GM11168 (cell line): ENCODE results near the gene B3GALT4.

Experiments used
- in situ Hi-C: fragments of 300-500 bp; cut with MboI; formaldehyde crosslinking; loops from one replicate; pipeline ENCODE4 v1.12.0; 2022; ENCODE audit warnings: low sequenced_read_pairs; ENCODE audit not compliant: unreplicated experiment

The B3GALT4 gene

DNA sequence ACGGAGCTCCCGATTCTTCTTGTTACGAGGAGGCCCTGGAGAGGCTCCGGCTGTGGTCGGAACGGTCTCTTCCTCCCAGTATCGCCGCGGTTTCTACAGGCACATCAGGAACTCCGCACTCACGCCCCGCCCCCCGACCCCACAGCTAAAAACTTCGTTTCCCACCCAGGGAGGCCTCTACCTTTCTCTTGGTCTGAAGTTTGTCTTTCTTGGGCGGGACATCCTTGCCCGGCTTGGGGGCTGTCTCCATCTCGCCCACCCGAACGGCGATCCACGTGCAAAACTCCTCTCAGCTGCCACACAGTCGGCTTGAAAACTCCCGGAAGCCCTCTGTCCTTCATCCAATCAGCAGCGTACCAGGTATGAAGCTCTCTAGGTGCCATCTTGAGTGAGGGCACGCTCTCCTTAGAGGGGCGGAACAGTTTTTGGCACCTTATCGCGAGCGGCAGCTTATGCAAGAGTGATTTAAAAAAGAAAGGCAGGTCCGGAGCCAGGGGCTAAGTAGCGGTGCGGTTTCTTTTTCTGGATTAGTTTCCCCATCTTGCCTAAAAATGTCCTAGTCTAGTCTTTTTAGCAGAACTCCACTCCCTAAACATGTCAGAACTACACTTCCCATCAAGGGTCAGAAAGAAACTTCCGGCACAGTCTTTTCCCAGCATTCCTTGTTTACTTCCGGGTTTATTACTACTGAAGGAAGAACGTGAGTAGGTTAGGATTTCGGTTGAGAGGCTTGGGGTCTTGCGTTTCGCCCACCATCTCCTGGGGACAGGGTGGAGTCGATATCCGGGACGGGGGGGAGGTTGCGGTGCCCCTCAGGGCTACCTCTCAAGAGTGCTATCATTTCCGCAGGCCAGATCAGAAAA lies 12.2 kb downstream of the B3GALT4 start, which contains the start of the genes PFDN6 and WDR46:
Gene PFDN6 (plus strand): TSS at position 681 of the 863 bp plus-strand sequence. CDS start 256 bp downstream, outside the sequence.
Gene WDR46 (minus strand): TSS at position 319 of the 863 bp plus-strand sequence. CDS start 69 bp downstream, at position 250.
- in situ Hi-C loops = no loop called here

DNA sequence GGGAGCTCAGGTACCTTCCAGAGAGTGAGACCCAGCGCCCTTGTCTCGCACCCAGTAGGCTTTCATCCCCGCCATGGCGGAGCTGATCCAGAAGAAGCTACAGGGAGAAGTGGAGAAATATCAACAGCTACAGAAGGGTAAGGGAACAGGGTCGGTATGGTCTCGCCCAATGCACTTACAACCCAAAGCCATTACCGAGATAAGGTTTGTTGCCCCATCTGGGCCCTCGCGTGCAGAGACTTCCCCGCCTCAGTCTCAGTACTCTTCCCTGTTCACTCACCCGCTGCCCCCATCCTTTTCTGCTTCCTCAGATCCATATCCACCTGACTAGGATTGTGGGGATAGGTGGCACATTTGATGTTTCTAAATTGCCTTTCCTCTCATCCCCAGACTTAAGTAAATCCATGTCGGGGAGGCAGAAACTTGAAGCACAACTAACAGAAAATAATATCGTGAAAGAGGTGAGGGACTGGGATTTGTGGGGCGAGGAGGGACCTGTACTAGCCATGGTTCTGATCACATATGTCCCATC lies 12.9 kb downstream of the B3GALT4 start:
- in situ Hi-C loops = no loop called here

DNA sequence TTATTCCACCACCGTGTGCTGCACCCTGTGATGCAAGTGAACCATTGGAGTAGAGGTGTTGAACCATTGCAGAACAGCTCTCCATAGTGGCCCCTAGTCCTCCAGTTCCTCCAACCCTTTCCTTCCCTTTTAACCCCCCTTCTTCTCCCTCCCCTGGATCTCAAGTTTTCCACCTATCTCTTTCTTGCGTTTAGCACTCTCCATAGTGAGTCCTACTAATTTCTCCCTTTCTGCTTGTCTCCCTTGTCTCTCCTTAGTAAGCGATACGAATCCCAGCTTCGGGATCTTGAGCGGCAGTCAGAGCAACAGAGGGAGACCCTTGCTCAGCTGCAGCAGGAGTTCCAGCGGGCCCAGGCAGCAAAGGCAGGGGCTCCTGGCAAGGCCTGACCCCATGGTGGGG lies 13.5 kb downstream of the B3GALT4 start:
- in situ Hi-C loops = no loop called here

DNA sequence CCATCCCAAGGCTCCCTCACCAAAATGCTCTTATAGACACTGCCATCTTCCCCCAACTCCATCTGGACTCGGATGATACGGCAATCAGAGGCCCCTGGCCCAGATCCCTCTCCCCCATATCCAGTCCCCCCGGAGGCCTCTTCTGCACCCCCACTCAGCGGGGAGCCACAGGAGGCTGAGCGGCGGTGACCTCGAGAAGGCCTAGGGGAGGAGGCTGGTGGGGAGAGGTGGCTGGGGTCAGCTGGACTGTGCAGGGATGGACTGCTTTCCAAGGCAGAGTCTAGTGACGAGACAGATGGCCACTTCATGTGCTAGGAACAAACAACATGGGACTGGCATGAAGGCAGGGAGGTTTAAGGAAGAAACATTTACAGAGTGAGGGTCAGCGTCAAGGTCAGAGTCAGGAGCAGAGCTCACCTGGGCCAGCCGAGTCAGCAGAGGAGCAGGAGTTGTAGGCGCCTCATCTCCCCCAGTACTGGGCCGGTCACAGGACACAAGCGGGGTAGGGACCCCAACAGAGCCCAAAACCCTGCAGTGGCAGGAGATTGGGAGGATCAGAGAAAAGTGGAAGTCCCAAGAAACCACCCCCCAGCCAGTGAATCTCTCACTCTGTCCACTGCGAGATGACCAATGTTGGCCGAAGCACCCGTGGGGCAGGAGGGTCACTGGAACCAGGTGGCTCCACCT lies 16.2 kb downstream of the B3GALT4 start:
- in situ Hi-C loops = no loop called here

DNA sequence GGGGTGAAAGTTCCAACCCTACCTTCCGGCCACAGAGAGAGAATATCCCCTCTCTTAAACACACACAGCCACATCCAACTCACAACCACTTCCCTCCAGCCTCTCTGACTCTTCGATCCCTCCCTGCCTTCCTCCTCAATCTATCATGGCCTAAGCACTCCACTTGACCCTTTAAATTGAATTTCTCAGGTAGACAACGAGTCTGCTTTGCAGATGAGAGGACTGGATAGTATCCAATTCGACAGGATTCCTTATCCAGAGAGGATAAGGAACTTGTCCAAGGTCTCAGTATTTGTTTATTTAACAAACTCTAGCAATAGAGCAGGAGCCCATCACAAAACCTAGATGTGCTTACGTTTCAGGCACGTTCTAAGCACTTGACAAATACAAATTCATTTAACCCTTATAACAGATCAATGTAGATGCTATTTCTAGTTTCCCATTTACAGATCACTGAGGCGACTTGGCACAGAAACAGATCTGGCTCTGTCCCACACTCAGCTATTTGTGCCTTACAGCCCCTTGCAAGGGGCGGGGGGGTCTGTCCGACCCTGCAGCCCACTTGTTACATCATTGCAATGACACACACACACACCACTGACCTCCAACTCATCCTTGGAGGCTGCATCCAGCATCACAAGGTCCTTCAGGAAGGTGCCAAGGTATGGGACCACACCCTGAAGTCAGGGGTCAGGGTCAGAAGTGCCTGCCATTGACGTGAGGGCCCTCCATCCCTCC lies 17.3 kb downstream of the B3GALT4 start:
- in situ Hi-C loops = no loop called here

DNA sequence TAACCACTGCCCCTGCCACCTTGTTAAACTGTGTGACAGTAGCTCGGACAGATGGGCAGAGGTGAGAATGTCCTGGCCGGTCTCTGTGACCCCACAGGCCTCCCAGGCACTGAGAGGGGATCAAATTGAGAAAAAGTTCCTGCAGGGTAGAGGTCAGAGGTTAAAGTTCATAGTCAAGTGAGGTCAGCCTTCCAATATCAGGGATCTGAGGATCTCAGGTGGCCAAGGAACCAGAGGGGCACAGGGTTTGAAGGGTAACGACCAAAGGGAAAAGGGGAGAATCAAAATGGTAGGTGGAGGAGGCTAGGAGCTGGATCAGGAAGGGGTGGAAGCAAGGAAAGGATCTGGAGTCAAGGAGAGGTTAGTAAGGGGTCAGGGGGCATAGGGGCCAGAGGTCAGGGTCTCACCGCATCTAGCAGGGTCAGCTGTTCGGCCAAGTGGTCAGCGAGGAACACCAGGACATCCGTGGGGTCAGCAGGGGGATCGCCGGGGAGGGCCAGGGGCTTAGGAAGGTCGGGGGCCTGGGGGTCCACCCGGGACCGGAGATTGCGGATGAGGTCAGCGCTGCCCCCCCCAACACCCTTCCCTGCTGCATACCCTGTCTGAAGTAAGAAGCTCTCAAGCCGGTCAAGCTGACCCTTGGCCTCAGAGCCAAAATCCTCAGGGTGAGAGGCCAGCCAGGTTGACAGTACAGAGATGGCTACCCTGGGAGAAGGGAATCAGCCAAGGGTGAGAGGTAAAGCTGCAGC lies 18.9 kb downstream of the B3GALT4 start:
- in situ Hi-C loops = no loop called here

DNA sequence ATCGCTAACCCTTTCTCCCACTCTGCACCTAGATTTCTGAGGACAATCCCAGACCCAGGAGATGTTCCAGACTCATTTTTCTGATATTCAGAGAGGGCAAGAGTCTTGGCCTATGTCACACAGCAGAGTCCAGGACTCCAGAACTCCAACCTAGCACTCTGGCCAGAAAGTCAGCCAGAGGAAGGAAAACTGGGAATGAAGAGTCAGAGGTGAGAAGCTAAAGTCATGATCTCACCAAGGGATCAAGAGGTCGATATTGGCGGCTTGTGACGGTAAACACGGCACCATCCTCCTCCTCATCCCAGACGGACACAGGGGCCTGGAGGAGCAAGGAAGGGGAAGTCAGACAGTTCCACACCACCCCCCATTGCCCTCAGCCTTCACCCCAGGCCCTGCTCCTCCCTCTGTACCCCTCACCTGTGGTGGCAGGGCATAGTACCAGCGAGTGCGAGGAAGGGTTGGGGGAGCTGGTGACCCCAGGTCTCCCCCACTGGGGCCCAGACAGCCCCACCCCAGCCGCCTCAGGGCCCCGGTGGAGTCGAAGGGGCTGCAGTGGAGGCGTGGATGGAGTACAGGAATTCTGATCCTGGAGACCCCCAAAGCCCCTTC lies 20.0 kb downstream of the B3GALT4 start:
- in situ Hi-C loops = no loop called here

DNA sequence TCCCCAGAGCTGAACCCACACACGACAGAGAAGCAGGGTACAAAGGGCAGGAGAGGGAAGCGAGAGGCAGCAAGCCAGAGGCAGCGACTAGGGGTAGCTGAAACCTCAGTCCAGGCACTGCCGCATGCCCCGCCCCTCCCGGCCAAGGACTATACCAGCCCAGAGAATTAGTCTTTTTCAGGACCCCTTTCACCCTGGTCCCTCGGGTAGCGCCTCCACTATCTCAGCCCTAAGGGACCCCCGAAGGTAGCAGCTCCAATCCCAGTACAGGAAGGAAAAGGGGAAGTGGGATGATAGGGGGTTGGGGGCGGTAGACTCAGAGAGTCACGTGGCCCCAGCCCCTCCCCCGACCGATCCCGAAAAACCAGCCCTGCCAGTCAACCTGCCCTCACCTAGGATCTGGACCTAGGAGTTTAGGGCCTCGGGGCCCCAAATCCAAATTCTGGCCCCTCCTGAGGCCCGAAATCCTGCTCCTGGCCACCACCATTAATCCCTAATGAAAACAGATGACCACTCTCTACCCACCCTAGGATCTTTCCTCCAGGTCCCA lies 20.6 kb downstream of the B3GALT4 start:
- in situ Hi-C loops = no loop called here

DNA sequence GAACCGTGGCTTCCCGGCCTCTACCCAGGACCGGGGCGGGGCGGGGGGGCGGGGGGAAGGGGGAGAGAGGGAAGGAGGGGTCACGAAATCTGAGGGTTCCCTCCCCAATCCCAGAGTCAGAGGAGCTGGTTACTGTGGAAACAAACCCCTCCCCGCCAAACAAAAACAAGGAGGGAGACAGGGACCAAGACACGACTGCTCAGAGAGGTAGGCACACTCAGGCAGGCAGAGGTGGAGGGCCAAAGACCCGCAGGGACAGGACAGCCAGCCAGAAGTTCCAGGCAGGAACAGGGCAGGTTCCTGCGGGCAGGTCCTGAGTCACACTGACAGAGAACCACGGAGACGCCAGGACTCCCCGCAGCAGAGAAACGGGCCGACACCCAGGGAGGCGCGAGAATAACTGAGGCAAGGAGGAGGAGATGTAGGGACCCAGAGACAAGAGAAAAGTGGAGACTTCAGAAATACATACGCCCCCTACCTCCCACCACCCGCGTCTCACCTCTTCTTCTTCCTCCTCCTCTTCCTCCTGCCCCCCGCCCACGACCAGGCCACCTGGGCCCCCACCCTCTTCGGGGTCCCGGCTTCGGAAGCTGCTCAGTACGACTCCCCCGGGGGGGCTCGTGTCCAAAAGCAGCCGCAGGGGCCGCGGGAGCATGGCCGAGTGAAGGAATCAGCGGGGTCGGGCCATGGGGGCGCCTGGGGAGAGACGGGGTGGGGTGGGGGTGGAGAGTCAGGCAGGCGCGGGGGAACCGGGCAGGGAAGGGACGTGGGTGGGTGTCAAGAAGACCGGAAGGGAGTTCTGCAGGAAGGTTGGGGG lies 21.2 kb downstream of the B3GALT4 start:
- in situ Hi-C loops = no loop called here

DNA sequence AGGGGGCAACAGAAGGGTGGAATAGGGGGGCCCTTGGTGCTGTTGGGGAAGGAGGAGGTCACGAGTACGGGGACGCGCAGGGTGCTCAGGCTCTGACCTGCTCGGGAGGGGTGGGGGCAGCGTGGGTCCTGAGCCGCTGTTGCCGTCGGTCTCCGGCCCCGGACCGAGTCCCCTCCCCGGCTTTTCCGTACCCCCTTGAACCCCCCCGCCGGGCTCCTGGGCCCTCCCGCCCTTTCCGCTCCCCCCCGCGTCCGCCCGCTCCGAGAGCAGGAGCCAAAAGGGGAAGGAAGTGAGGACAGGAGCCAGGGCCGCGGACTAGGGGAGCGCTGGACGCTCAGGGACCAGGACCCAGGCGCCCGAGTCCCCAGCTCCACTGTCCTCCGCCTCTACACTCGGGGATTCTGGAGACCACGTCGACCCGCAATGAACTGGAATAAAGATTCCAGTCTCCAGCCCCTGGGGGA lies 21.9 kb downstream of the B3GALT4 start, which contains the start of gene RGL2:
Gene RGL2 (minus strand): TSS at position 170 of the 464 bp plus-strand sequence. CDS start 332 bp downstream, outside the sequence.
- in situ Hi-C loops = no loop called here

DNA sequence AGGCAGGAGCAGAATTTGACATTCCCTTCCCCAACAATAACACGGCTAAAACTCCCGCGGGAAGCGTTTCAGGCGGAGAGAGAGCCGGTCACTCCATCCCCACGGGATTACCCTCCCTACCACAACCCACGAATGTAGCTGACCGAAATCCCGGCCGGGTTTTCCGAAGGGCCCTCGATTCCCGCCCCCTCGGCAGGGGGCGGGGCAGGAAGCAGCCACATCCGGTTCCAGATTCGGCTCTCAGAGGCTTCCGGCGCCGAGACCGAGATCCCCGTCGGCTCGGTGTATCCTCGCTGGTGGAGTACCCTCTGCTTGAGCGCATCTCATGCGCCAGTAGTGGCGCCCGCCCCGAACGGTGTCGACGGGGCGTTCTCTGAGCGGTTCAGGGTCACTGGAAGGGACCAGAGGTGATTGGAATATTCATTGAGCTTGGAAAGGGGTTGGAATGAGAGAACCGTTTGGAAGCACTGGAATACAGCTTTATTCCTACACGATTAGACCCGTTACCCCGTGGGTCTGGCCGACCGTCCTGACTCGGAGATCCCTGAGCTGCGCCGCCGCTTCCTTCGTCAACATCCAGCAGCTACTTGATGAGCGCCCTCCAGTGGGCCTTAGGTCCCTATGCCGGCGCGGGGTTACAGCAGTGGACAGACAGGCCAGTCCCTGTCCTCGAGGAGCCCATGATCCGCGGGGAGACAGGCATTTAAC lies 22.5 kb downstream of the B3GALT4 start:
- in situ Hi-C loops = no loop called here

DNA sequence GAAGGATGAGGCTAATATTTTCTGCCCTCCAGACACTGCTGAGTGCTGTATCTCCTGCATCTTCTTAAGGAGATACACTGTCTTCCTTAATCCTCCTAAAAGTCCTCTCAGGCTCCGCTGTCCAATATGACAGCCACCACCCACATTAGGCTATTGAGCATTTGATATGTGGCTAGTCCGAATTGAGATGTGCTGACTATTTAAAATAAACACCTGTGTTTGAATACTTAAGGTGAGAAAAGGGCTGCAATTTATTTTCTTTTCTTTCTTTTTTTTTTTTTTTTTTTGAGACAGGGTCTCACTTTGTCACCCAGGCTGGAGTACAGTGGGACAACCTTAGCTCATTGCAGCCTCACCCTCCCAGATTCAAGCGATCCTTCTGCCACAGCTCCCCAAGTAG lies 25.0 kb downstream of the B3GALT4 start:
- in situ Hi-C loops = no loop called here

DNA sequence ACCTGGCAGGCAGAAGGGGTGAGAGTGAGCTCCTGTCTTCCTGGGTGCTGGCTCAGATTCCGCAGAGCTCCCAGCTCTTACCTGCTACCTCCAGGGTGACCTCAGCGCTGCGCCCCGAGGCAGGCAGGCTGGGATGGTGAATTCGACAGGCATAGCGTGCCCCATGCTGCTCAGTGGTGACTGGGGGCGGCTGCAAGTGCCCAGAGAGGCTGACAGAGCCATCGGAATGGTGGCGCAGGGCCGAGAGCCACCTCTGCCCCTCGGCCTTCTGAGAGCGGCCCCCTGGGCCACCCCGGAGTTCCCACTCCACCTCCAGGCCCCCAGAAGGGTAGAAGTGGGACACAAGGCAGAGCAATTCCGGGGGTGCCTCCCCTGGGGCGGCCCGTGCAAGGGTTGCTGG lies 27.3 kb downstream of the B3GALT4 start:
- in situ Hi-C loops = no loop called here

DNA sequence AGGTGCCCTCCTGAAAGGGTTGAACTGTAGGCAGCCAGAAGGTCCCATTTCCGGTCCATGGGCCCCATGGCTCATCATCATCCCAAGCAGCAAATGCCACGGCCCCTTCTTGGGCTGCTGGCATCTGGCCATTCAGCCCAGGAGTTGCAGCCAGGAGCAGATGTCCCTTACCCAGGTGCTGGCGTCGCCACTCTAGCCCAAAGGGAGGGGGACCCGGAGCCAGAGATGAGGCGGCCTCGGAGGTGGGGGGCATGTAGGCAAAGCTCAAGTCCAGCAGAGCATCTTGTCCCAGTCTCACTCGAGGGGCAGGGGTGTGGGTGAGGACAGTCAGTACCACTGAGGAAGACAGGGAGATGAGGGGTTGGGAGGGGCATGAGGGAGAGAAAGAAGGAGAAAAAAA lies 28.1 kb downstream of the B3GALT4 start:
- in situ Hi-C loops = no loop called here

DNA sequence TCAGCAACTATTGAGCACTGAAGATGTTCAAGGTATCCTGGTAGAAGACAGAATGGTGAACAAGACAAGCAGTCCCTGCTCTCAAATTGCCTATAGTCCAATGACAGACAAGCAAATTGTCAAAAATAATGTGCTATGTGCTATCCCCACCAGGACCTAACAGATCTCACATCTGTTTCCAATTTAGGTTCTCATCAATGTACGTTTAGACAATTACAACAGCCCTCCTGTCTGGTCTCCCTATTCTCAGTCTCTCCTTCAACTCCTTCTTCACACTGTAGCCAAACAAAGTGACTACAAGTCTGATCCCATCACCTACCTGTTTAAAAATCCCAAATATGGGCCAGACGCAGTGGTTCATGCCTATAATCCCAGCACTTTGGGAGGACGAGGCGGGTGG lies 29.4 kb downstream of the B3GALT4 start:
- in situ Hi-C loops = no loop called here

DNA sequence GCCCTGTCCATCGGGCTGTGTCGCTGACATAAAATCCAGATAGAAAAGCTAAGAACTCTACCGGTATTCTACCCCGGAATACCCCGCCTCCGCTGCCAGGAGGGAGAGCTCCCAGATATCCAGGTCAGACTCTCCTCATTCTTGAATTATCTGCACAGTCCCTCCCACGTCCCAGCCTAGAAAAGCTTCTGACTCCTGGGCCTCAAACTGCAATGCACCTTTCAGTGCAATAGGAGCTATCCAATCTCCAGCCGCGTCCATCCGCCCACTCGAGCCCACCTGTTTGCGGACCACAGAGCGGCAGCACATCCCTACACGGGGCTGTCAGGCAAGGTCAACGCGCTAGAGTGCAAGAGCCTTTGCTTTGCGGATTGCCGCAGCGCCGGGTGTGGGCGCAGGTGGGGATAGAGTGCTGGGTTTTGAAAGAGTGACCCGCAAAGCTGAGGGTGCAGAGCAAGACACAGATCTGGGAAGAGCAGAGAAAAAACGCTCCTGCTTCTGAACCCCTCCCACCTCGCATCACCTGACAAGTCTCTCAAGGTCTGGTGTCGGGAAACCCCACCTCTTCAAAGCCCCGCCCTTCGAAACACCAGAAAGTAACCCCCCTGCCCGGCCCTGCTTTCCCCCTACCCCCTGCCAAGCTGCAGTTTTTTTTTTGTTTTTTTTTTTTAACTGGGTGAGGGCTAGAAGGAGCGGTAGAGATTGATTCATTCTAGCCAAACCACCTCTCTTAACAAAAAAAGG lies 35.6 kb downstream of the B3GALT4 start:
- in situ Hi-C loops = no loop called here
